Common myeloid progenitor, CD34-positive (primary cell): ENCODE results near the gene GNAL.

Experiments used
- CTCF ChIA-PET: fragments of 350-600 bp; sonication (Branson Sonifier 250); formaldehyde crosslinking; loops from one replicate; lab custom pipeline; 2021; ENCODE audit warnings: antibody characterized with exemption; lab: Charles Lee
- POLR2A ChIA-PET: fragments of 350-600 bp; sonication (Branson Sonifier 250); formaldehyde crosslinking; loops from one replicate; lab custom pipeline; 2021; ENCODE audit warnings: antibody characterized with exemption; lab: Charles Lee
- DNase-seq, 3 donors: peaks; one replicate each; pipeline versions ENCODE4 v3.0.0 to v3.0.0-alpha.2; 2013
- H3K27ac ChIP-seq, 2 experiments: 1 replicate in 1 of 2; 2 replicates in 1 of 2; pipeline ENCODE4 v1.7.0; 2013; ENCODE audit warnings: inconsistent platforms in 2 of 2, low read length in 2 of 2, mild to moderate bottlenecking in 2 of 2, low read depth in 1 of 2, moderate library complexity in 1 of 2; ENCODE audit not compliant: severe bottlenecking in 2 of 2, insufficient read depth in 1 of 2, poor library complexity in 1 of 2
- H3K27me3 ChIP-seq, 5 experiments: replicated peaks in 2 of 5; 1 replicate in 3 of 5; 2 replicates in 2 of 5; pipeline versions ENCODE4 v1.6.1 to v1.7.0; 2013; ENCODE audit warnings: low read length in 4 of 5, mild to moderate bottlenecking in 2 of 5, moderate library complexity in 2 of 5, inconsistent platforms in 1 of 5; ENCODE audit not compliant: insufficient read depth in 5 of 5, control insufficient read depth in 4 of 5
- H3K36me3 ChIP-seq, 4 experiments: 1 replicate in 2 of 4; 2 replicates in 2 of 4; pipeline versions ENCODE4 v1.6.1 to v1.7.0; 2013; ENCODE audit warnings: low read length in 3 of 4, control low read depth in 1 of 4, mild to moderate bottlenecking in 1 of 4; ENCODE audit not compliant: control insufficient read depth in 4 of 4, insufficient read depth in 4 of 4
- H3K4me1 ChIP-seq, 4 experiments: 1 replicate in 3 of 4; 2 replicates in 1 of 4; pipeline versions ENCODE4 v1.6.1 to v1.7.1; 2013; ENCODE audit warnings: low read length in 3 of 4, mild to moderate bottlenecking in 3 of 4, control low read depth in 1 of 4, inconsistent platforms in 1 of 4, moderate library complexity in 1 of 4; ENCODE audit not compliant: control insufficient read depth in 4 of 4, insufficient read depth in 4 of 4; ENCODE audit errors: control extremely low read depth in 1 of 4
- H3K4me3 ChIP-seq, 7 experiments: 1 replicate in 4 of 7; 2 replicates in 3 of 7; pipeline versions ENCODE4 v1.5.1 to v1.7.0; 2013; ENCODE audit warnings: mild to moderate bottlenecking in 7 of 7, low read length in 6 of 7, moderate library complexity in 6 of 7, inconsistent platforms in 2 of 7, low read depth in 2 of 7, control low read depth in 1 of 7; ENCODE audit not compliant: insufficient read depth in 4 of 7, control insufficient read depth in 1 of 7; ENCODE audit errors: extremely low read depth in 1 of 7
- H3K9me3 ChIP-seq, 5 experiments: 1 replicate in 4 of 5; 2 replicates in 1 of 5; pipeline versions ENCODE4 v1.6.1 to v1.7.1; 2013; ENCODE audit warnings: low read length in 4 of 5, mild to moderate bottlenecking in 2 of 5, inconsistent platforms in 1 of 5, low read depth in 1 of 5, moderate library complexity in 1 of 5; ENCODE audit not compliant: control insufficient read depth in 4 of 5, insufficient read depth in 2 of 5; ENCODE audit errors: control extremely low read depth in 1 of 5
- WGBS: methylation state at CpG from one replicate; pipeline ENCODE4 v1.1.5; 2013; ENCODE audit not compliant: insufficient coverage; 5-methylcytosine and 5-hydroxymethylcytosine counted together

GNAL gene

DNA sequence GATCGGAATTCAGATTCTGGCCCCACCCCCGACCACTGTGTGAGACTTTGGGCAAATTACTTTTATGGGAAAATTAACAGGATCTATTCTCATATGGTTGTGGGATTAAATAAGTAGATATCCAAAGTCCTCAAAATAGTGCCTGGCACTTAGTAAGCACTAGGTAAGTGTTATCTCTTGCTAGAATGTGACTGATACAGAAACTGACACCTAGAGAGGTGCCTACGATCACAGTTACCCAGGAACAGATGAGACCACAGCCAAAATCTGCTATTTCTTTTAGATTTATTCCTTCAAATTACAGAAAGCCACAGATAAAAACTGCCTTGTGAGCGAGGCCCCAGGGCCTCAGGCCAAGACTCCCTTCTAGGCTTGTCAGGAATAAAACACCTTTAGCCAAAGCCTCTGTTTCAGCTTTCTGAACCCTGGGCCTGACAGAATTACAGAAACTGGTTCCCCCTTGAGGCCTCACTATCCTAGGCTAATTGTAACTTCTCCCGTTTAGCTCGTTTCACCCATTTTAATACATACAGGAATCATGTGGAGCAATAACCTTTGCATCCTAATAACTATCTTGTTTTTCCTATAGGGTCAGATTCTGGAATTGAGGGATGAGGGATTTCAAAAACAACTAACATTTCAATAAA lies 139.8 kb downstream of the GNAL start:
- no peak overlapping the region for H3K4me3 ChIP-seq
- no peaks in the 10 kb centered on the region for H3K4me1 ChIP-seq
- POLR2A ChIA-PET, result no interaction called here
- no peak for DNase-seq
- H3K36me3 ChIP-seq, result no peaks in the 10 kb centered on the region
- H3K9me3 ChIP-seq, result no peaks in the 10 kb centered on the region
- no peak overlapping the region for H3K27ac ChIP-seq
- CTCF ChIA-PET, result interaction anchor here (1.4 kb wide), 1 partner anchor 21 kb away, joined by 3 read pairs; no protein-coding TSS in a partner anchor
- 93% methylated on average over 4 of the region's 6 CpGs for WGBS
- no peaks in the 10 kb centered on the region for H3K27me3 ChIP-seq

DNA sequence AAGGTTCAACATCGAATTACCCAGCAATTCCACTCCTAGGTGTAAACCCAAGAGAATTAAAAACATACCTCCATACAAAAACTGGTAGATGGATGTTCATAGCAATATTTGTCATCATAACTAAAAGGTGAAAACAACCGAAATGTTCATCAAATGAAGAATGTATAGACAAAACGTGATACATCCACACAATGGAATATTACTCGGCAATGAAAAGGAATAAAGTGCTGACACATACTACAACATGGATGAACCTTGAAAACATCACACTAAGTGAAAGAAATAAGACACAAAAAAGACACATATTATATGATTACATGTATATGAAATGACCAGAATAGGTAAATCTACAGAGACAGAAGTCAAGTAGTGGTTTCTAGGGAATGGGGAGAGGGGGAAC lies 141.5 kb downstream of the GNAL start:
- CTCF ChIA-PET, result no interaction called here

DNA sequence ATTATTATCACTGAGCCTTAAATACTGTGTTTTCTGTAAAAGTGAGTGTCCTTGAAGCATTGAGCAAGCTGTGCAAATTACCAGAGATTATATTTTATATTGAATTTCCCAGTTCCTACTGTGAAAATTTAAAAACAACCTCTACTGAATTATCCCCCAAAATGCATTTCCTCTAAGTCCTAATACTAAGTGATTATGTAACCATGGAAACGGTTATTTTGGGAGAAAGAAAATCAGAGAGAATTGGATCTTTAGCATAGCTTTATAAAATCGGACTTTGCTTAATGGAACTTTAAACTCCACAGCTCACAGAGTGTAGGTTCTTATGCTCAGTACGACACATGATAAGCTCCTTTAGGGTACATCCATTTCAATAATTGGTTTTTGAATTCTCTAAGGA lies 142.9 kb downstream of the GNAL start:
- no peaks in the 10 kb centered on the region for H3K9me3 ChIP-seq
- H3K4me3 ChIP-seq, result no peak overlapping the region
- CTCF ChIA-PET, result no interaction called here
- no peak overlapping the region for H3K27ac ChIP-seq
- DNase-seq, result no peak
- no peaks in the 10 kb centered on the region for H3K4me1 ChIP-seq
- POLR2A ChIA-PET, result no interaction called here
- H3K36me3 ChIP-seq, result no peaks in the 10 kb centered on the region
- WGBS, result 100% methylated on average over 1 of the region's 3 CpGs
- peaks cover 0 to 2% (median 0%) of the 10 kb centered on the region in 5 experiments for H3K27me3 ChIP-seq

More for the DNA sequence above, 141.5 kb downstream of the GNAL start:
- H3K4me1 ChIP-seq, result no peaks in the 10 kb centered on the region
- H3K27me3 ChIP-seq, result peaks cover 0 to 2% (median 0%) of the 10 kb centered on the region in 5 experiments
- H3K27ac ChIP-seq, result no peak overlapping the region
- H3K36me3 ChIP-seq, result no peaks in the 10 kb centered on the region
- no peak overlapping the region for H3K4me3 ChIP-seq
- POLR2A ChIA-PET, result no interaction called here
- WGBS, result no CpG with 5 or more reads among the region's 4 CpGs
- H3K9me3 ChIP-seq, result no peaks in the 10 kb centered on the region
- DNase-seq, result no peak

DNA sequence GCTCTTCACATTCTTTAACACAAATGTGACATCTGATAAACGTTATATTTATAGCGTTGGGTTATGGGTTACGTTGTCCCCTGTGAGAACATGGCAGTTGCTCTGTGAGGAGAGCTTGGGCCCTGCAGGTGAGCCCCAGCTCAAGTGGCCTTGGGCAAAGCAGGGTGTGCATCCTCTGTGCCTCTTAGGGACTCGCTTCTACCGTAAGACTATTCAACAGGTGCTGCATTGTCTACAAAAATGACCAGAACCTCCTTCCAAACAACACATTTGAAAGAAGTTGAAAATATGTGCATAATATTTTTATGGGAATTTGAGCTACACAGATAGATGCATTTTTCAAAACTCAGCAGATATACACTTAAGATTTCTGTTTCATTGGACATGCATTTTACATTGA lies 145.7 kb downstream of the GNAL start:
- no peak overlapping the region for H3K27ac ChIP-seq
- CTCF ChIA-PET, result interaction anchor here (1.7 kb wide), 1 partner anchor 107 kb away, joined by 4 read pairs; no protein-coding TSS in a partner anchor
- no peaks in the 10 kb centered on the region for H3K4me1 ChIP-seq
- POLR2A ChIA-PET, result no interaction called here
- H3K4me3 ChIP-seq, result no peak overlapping the region
- WGBS, result 88% methylated on average over 3 of the region's 5 CpGs
- no peak for DNase-seq
- peaks cover 0 to 2% (median 0%) of the 10 kb centered on the region in 5 experiments for H3K27me3 ChIP-seq
- H3K9me3 ChIP-seq, result no peaks in the 10 kb centered on the region
- no peaks in the 10 kb centered on the region for H3K36me3 ChIP-seq

DNA sequence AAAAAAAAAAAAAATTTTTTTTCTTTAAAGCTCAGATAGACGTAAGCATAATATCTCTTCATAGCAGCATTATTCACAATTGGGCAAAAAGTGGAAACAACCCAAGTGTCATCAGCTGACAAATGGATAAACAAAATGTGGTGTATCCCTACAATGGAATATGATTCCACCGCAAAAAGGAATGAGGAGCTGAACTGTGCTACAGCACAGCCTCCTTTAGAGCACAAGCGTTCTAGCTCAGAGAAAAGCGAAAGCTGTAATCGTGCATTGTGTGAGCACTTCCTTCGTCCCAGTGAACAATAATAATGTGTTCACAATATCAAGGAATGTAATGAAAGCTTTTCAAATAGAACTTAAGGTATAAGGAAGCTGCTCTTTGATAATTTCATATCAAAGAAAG lies 150.5 kb downstream of the GNAL start:
- Histone ChIP-seq H3K9me3 (no peaks in the 10 kb centered on the region), H3K4me3 (no peak overlapping the region), H3K27ac (no peak overlapping the region), H3K36me3 (no peaks in the 10 kb centered on the region), H3K27me3 (no peaks in the 10 kb centered on the region), H3K4me1 (no peaks in the 10 kb centered on the region)
- no peak for DNase-seq
- ChIA-PET CTCF (interaction anchor here (0.6 kb wide), 1 partner anchor 60 kb away, joined by 3 read pairs; no protein-coding TSS in a partner anchor), POLR2A (no interaction called here)
- WGBS, result 92% methylated on average over 4 of the region's 6 CpGs

DNA sequence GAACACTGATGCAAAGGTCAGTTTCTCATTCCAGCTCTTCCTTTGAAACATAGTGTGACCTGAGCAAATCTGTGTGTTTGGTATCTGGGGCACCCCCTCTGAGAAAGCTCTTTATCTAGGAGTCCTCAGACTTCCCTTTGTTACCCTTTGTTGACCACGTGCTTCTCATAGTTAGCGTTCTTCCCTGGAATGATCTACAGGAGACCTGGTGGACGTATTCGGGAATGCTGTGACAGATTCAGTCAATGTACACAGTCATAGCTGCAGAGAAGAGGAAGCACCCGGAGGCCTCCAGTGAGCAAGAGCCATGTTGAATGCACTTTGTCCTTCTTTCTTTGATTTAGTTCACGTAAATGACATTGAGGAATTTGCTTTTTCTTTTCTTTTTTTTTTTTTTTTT lies 151.4 kb downstream of the GNAL start:
- CTCF ChIA-PET, result no interaction called here
- Histone ChIP-seq H3K4me1 (no peaks in the 10 kb centered on the region), H3K4me3 (no peak overlapping the region), H3K36me3 (no peaks in the 10 kb centered on the region), H3K27me3 (no peaks in the 10 kb centered on the region), H3K9me3 (no peaks in the 10 kb centered on the region), H3K27ac (no peak overlapping the region)
- 58% methylated on average over 5 of the region's 6 CpGs for WGBS
- POLR2A ChIA-PET, result no interaction called here
- no peak for DNase-seq

DNA sequence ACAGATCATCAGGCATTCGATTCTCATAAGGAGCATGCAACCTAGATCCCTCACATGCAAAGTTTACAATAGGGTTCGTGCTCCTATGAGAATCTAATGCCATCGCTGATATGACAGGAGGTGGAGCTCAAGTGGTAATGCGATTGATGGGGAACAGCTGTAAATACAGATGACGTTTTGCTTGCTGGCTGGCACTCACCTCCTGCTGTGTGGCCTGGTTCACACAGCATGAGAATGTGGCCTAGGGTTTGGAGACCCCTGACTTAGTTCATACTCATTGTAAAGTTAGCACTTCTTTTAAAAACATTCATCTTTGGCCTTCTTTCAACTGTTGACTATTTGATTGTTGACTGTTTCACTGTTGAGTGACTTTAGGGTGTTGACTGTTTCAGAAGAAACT lies 153.5 kb downstream of the GNAL start:
- Histone ChIP-seq H3K27ac (no peak overlapping the region), H3K4me1 (peaks cover 0 to 4% (median 0%) of the 10 kb centered on the region in 4 experiments), H3K9me3 (no peaks in the 10 kb centered on the region), H3K36me3 (no peaks in the 10 kb centered on the region), H3K4me3 (no peak overlapping the region), H3K27me3 (no peaks in the 10 kb centered on the region)
- no peak for DNase-seq
- ChIA-PET CTCF (no interaction called here), POLR2A (no interaction called here)
- 94% methylated on average over 5 of the region's 5 CpGs for WGBS
